GM12874 (cell line): Measurements from ENCODE around the gene SLC6A8.
A peak's percentile ranks its signal among the peaks of the same experiment; 100 is the strongest.

Experiments
- TF ChIP-seq, protein P1 (sequence below): IDR thresholded peaks from 2 replicates; pipeline ENCODE4 v1.5.1; 2011; ENCODE audit warnings: low read depth, mild to moderate bottlenecking, control low read depth, low read length, moderate library complexity; ENCODE audit not compliant: insufficient read depth

The SLC6A8 gene

DNA sequence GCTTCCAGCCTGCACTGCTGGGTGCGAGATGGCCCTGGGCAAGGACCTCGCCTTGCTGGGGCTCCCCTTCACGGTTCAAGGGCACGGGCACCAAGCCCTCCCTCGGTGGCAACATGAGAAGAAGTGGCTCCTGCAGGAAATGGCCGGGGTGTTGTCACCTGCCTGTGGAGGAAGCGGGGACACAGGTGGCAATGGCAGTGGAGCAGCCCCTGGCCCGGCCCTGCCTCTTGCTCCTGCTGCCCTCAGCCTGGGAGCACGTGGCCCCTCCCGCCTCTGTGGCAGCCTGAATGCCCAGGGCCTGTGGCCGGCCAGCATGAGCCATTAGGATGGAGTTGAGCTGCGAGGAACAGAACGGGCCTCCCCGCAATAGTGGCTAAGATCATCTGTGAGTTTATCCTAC lies 53.7 kb downstream of the SLC6A8 start:
- TF ChIP-seq, protein P1, sequence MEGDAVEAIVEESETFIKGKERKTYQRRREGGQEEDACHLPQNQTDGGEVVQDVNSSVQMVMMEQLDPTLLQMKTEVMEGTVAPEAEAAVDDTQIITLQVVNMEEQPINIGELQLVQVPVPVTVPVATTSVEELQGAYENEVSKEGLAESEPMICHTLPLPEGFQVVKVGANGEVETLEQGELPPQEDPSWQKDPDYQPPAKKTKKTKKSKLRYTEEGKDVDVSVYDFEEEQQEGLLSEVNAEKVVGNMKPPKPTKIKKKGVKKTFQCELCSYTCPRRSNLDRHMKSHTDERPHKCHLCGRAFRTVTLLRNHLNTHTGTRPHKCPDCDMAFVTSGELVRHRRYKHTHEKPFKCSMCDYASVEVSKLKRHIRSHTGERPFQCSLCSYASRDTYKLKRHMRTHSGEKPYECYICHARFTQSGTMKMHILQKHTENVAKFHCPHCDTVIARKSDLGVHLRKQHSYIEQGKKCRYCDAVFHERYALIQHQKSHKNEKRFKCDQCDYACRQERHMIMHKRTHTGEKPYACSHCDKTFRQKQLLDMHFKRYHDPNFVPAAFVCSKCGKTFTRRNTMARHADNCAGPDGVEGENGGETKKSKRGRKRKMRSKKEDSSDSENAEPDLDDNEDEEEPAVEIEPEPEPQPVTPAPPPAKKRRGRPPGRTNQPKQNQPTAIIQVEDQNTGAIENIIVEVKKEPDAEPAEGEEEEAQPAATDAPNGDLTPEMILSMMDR = no peak

GRCh38 chrX:153744210-153745066 lies 56.7 kb downstream of the SLC6A8 start:
- TF ChIP-seq, protein P1 = peak; percentile 32; the same call in 1 of the 2 replicates
